ENCODE data around the gene ALDH8A1. TPM values are rescaled to one million over a fixed set of nuclear protein-coding genes. Genes with fewer than 3 reads are reported as not detected.

Gene ALDH8A1
- polyA plus RNA-seq, 2 of the 4 experiments (the other 2 are of a cell fraction), result 0.18 to 0.85 TPM

- no peak for TF ChIP-seq REST (IDR thresholded peaks at IDR 0.05)
- TF ChIP-seq EHF (CRISPR knock-in tag; IDR thresholded peaks at IDR 0.05), result no peak
These were observed 17.1 kb downstream of the ALDH8A1 start (continued) for GRCh38 chr6:134932535-134933470.

GRCh38 chr6:134932098-134932497 is 17.8 kb downstream of the ALDH8A1 start:
- CTCF ChIA-PET, result interaction anchor here (0.7 to 1.7 kb wide), 3 partner anchors 9 to 775 kb away, joined by 3 to 6 read pairs (median 4); no protein-coding TSS in a partner anchor
- Histone ChIP-seq H3K4me1 (peaks cover 38% of the 10 kb centered on the region), H3K9me3 (no peaks in the 10 kb centered on the region), H3K27ac (no peak overlapping the region; a peak in 1 of 6 replicates), H3K4me3 (no peak overlapping the region), H3K4me2 (no peak overlapping the region)
- WGBS (ENCODE audit: missing lambda C conversion rate), result 87% methylated on average over 5 of the region's 5 CpGs
- ATAC-seq (no peak), FAIRE-seq (no peak), DNase-seq (ENCODE audit: low read depth in 1 of 2, low spot score in 1 of 2) (no peak)
- POLR2A ChIA-PET, result no interaction called here
- TF ChIP-seq FOSL2 (IDR thresholded peaks at IDR 0.05), result no peak
- TF ChIP-seq FOSL2 (CRISPR knock-in tag; IDR thresholded peaks at IDR 0.05), result no peak
- no peak for TF ChIP-seq EHMT2 (IDR thresholded peaks at IDR 0.05; ENCODE audit: low read depth)
- no peak for TF ChIP-seq HDAC2 (IDR thresholded peaks at IDR 0.05)
- TF ChIP-seq CHD2 (IDR thresholded peaks at IDR 0.05; ENCODE audit: low read length, partially characterized antibody), result no peak
- TF ChIP-seq CEBPB (IDR thresholded peaks at IDR 0.05), result no peak
- TF ChIP-seq GATA3 (IDR thresholded peaks at IDR 0.05; ENCODE audit: borderline replicate concordance), result no peak
- no peak for TF ChIP-seq HOXB13 (CRISPR knock-in tag; IDR thresholded peaks at IDR 0.05; ENCODE audit: low read depth)
- TF ChIP-seq JUN (IDR thresholded peaks at IDR 0.05), result no peak
- no peak for TF ChIP-seq E2F6 (IDR thresholded peaks at IDR 0.05; ENCODE audit: borderline replicate concordance, low read depth)
- TF ChIP-seq CBX8 (IDR thresholded peaks at IDR 0.05), result no peak
- TF ChIP-seq MAZ (IDR thresholded peaks at IDR 0.05; ENCODE audit: borderline replicate concordance, low read depth, low read length), result no peak

- ATAC-seq (no peak), DNase-seq (ENCODE audit: low read depth in 1 of 2, low spot score in 1 of 2) (no peak), FAIRE-seq (no peak)
- TF ChIP-seq HEYL (CRISPR knock-in tag; IDR thresholded peaks at IDR 0.05), result no peak
- ChIA-PET CTCF (interaction anchor here (0.8 to 1.9 kb wide), 3 partner anchors 10 to 807 kb away, joined by 3 to 12 read pairs (median 9); no protein-coding TSS in a partner anchor), POLR2A (no interaction called here)
- peaks cover 22% of the 10 kb centered on the region for H3K4me1 ChIP-seq
- H3K4me2 ChIP-seq, result no peak overlapping the region
- 88% methylated on average over 6 of the region's 6 CpGs for WGBS (ENCODE audit: missing lambda C conversion rate)
- no peaks in the 10 kb centered on the region for H3K9me3 ChIP-seq
- H3K27ac ChIP-seq, result no peak overlapping the region
- H3K4me3 ChIP-seq, result no peak overlapping the region
These were observed 19.4 kb downstream of the ALDH8A1 start for GRCh38 chr6:134930463-134930862.

All from A549 (cell line).